ENCODE data around the gene RAB23.

GRCh38 chr6:57247603-57248002, 25.5 kb upstream of the RAB23 start:
- TF ChIP-seq CTCF (conservative IDR thresholded peaks at IDR 0.05; ENCODE audit: low read depth in 2 of 2) (no peak), REST (IDR thresholded peaks at IDR 0.05; ENCODE audit: unreplicated experiment) (no peak), POLR2AphosphoS5 (IDR thresholded peaks at IDR 0.05; ENCODE audit: low read depth) (no peak), CREB1 (CRISPR knock-in tag; IDR thresholded peaks at IDR 0.05; ENCODE audit: low read depth) (no peak), EZH2phosphoT487 (IDR thresholded peaks at IDR 0.05; ENCODE audit: unreplicated experiment) (no peak), EZH2 (IDR thresholded peaks at IDR 0.05; ENCODE audit: low read depth, unreplicated experiment) (no peak), ZNF462 (CRISPR knock-in tag; IDR thresholded peaks at IDR 0.05) (no peak), STAT1 (IDR thresholded peaks at IDR 0.05; ENCODE audit: unreplicated experiment) (no peak), JUNB (IDR thresholded peaks at IDR 0.05; ENCODE audit: unreplicated experiment) (no peak), NANOG (IDR thresholded peaks at IDR 0.05; ENCODE audit: borderline replicate concordance) (no peak)

All from GM23338 (cell line).